Ishikawa (cell line): ENCODE measurements around the gene AIFM2.

ENCODE experiments used
- CEBPB ChIP-seq: IDR thresholded peaks from 2 replicates; pipeline ENCODE4 v1.6.1; 2012
- CREB1 ChIP-seq: IDR thresholded peaks from 2 replicates; pipeline ENCODE4 v1.6.1; 2012; ENCODE audit warnings: low read depth
- EGR1 ChIP-seq: IDR thresholded peaks from 2 replicates; pipeline ENCODE4 v1.6.1; 2012
- EP300 ChIP-seq: IDR thresholded peaks from 2 replicates; pipeline ENCODE4 v1.6.1; 2012; ENCODE audit warnings: borderline replicate concordance
- FOXM1 ChIP-seq: IDR thresholded peaks from 2 replicates; pipeline ENCODE4 v1.6.1; 2012; ENCODE audit warnings: low read depth, borderline replicate concordance
- MAX ChIP-seq: IDR thresholded peaks from 2 replicates; pipeline ENCODE4 v1.6.1; 2012
- NFIC ChIP-seq: IDR thresholded peaks from 2 replicates; pipeline ENCODE4 v1.6.1; 2012
- RAD21 ChIP-seq: IDR thresholded peaks from 2 replicates; pipeline ENCODE4 v1.6.1; 2012; ENCODE audit warnings: low read depth
- REST ChIP-seq: IDR thresholded peaks from 2 replicates; pipeline ENCODE4 v1.6.1; 2012; ENCODE audit warnings: low read depth, mild to moderate bottlenecking
- TAF1 ChIP-seq: IDR thresholded peaks from 2 replicates; pipeline ENCODE4 v1.6.1; 2012; ENCODE audit warnings: low read depth, mild to moderate bottlenecking
- TCF12 ChIP-seq: IDR thresholded peaks from 2 replicates; pipeline ENCODE4 v1.6.1; 2012; ENCODE audit warnings: low read depth
- TEAD4 ChIP-seq: IDR thresholded peaks from 2 replicates; pipeline ENCODE4 v1.6.1; 2012
- USF1 ChIP-seq: IDR thresholded peaks from 2 replicates; pipeline ENCODE4 v1.6.1; 2012
- YY1 ChIP-seq: IDR thresholded peaks from 2 replicates; pipeline ENCODE4 v1.6.1; 2012; ENCODE audit warnings: low read depth
- ZBTB7A ChIP-seq: IDR thresholded peaks from 2 replicates; pipeline ENCODE4 v1.6.1; 2012; ENCODE audit warnings: low read depth

Gene AIFM2

GRCh38 chr10:70090013-70090412 is 42.6 kb downstream of the AIFM2 start:
- TF ChIP-seq REST (no peak), TEAD4 (no peak), EGR1 (no peak), NFIC (no peak), MAX (no peak), CREB1 (no peak), EP300 (no peak), TCF12 (no peak), USF1 (no peak), ZBTB7A (no peak)

GRCh38 chr10:70088308-70088698 is 44.3 kb downstream of the AIFM2 start:
- TF ChIP-seq EGR1 (no peak), RAD21 (no peak), ZBTB7A (no peak), CEBPB (no peak), EP300 (no peak), CREB1 (no peak), MAX (no peak), NFIC (no peak), FOXM1 (no peak), TCF12 (no peak), REST (no peak)

GRCh38 chr10:70087616-70088307 is 44.9 kb downstream of the AIFM2 start:
- TF ChIP-seq CEBPB (no peak), RAD21 (no peak), TCF12 (no peak), EP300 (no peak), FOXM1 (no peak), TEAD4 (no peak)

GRCh38 chr10:70085975-70086613 is 46.5 kb downstream of the AIFM2 start:
- TF ChIP-seq EGR1 (no peak), ZBTB7A (no peak), NFIC (no peak), YY1 (no peak), REST (no peak), TEAD4 (no peak), TCF12 (no peak), MAX (no peak), TAF1 (no peak), FOXM1 (no peak), CREB1 (no peak), CEBPB (no peak)
